ENCODE results near the gene EIF2B2. TPM values are rescaled to one million over a fixed set of nuclear protein-coding genes. Genes with fewer than 3 reads are reported as not detected.

The EIF2B2 gene
- total RNA-seq, 4 donors from 2014 or later = 32.3 to 38.6 (median 34.7) TPM

GRCh38 chr14:74965486-74966153 lies 37.1 kb upstream of the EIF2B2 start:
- no peak for DNase-seq
- no peak overlapping the region for H3K27ac ChIP-seq
- no peaks in the 10 kb centered on the region for H3K36me3 ChIP-seq
- no peak for TF ChIP-seq CTCF (IDR thresholded peaks at IDR 0.05)
- TF ChIP-seq POLR2A (IDR thresholded peaks at IDR 0.05) = no peak
- no peaks in the 10 kb centered on the region for H3K27me3 ChIP-seq
- no peaks in the 10 kb centered on the region for H3K4me1 ChIP-seq
- no peaks in the 10 kb centered on the region for H3K9me3 ChIP-seq
- no peak overlapping the region for H3K4me3 ChIP-seq

GRCh38 chr14:74968811-74969210 lies 33.9 kb upstream of the EIF2B2 start:
- Histone ChIP-seq H3K27me3 (no peaks in the 10 kb centered on the region), H3K36me3 (no peaks in the 10 kb centered on the region), H3K4me1 (peaks cover 0 to 3% (median 0%) of the 10 kb centered on the region in 4 donors), H3K4me3 (no peak overlapping the region), H3K9me3 (no peaks in the 10 kb centered on the region), H3K27ac (no peak overlapping the region)
- no peak for DNase-seq
- TF ChIP-seq CTCF (IDR thresholded peaks at IDR 0.05) = no peak
- TF ChIP-seq POLR2A (IDR thresholded peaks at IDR 0.05) = no peak

- Histone ChIP-seq H3K27me3 (no peaks in the 10 kb centered on the region), H3K27ac (no peak overlapping the region), H3K4me1 (peaks cover 0 to 16% (median 1%) of the 10 kb centered on the region in 4 donors), H3K4me3 (no peak overlapping the region), H3K9me3 (no peaks in the 10 kb centered on the region), H3K36me3 (no peaks in the 10 kb centered on the region)
- DNase-seq = peak in 2 of 3 donors; percentile 42 to 72
- no peak for TF ChIP-seq CTCF (IDR thresholded peaks at IDR 0.05)
- no peak for TF ChIP-seq POLR2A (IDR thresholded peaks at IDR 0.05)
Observed at GRCh38 chr14:74973003-74973653, 29.6 kb upstream of the EIF2B2 start.

- no peak for DNase-seq
- H3K9me3 ChIP-seq = no peaks in the 10 kb centered on the region
- TF ChIP-seq CTCF (IDR thresholded peaks at IDR 0.05) (no peak), POLR2A (IDR thresholded peaks at IDR 0.05) (no peak)
- peaks cover 0 to 16% (median 1%) of the 10 kb centered on the region in 4 donors for H3K4me1 ChIP-seq
- no peak overlapping the region for H3K4me3 ChIP-seq
- H3K27me3 ChIP-seq = no peaks in the 10 kb centered on the region
- peak overlapping the region in 2 of 4 donors; percentile 22 to 38 for H3K27ac ChIP-seq
- no peaks in the 10 kb centered on the region for H3K36me3 ChIP-seq
Observed at GRCh38 chr14:74973905-74974363, 28.8 kb upstream of the EIF2B2 start.

GRCh38 chr14:74974364-74975058 lies 28.2 kb upstream of the EIF2B2 start:
- TF ChIP-seq POLR2A (IDR thresholded peaks at IDR 0.05) (no peak), CTCF (IDR thresholded peaks at IDR 0.05) (no peak)
- Histone ChIP-seq H3K4me1 (peaks cover 0 to 16% (median 1%) of the 10 kb centered on the region in 4 donors), H3K9me3 (no peaks in the 10 kb centered on the region), H3K36me3 (no peaks in the 10 kb centered on the region), H3K4me3 (no peak overlapping the region), H3K27ac (peak overlapping the region; percentile 22 to 38 (median 30)), H3K27me3 (no peaks in the 10 kb centered on the region)
- peak in 1 of 3 donors; percentile 40 for DNase-seq
